Ishikawa (cell line): ENCODE results near the gene KRT83.

ENCODE experiments used
- CEBPB ChIP-seq: IDR thresholded peaks from 2 replicates; pipeline ENCODE4 v1.6.1; 2012
- CREB1 ChIP-seq: IDR thresholded peaks from 2 replicates; pipeline ENCODE4 v1.6.1; 2012; ENCODE audit warnings: low read depth
- EGR1 ChIP-seq: IDR thresholded peaks from 2 replicates; pipeline ENCODE4 v1.6.1; 2012
- FOXM1 ChIP-seq: IDR thresholded peaks from 2 replicates; pipeline ENCODE4 v1.6.1; 2012; ENCODE audit warnings: low read depth, borderline replicate concordance
- RAD21 ChIP-seq: IDR thresholded peaks from 2 replicates; pipeline ENCODE4 v1.6.1; 2012; ENCODE audit warnings: low read depth
- REST ChIP-seq: IDR thresholded peaks from 2 replicates; pipeline ENCODE4 v1.6.1; 2012; ENCODE audit warnings: low read depth, mild to moderate bottlenecking
- TAF1 ChIP-seq: IDR thresholded peaks from 2 replicates; pipeline ENCODE4 v1.6.1; 2012; ENCODE audit warnings: low read depth, mild to moderate bottlenecking
- TCF12 ChIP-seq: IDR thresholded peaks from 2 replicates; pipeline ENCODE4 v1.6.1; 2012; ENCODE audit warnings: low read depth
- YY1 ChIP-seq: IDR thresholded peaks from 2 replicates; pipeline ENCODE4 v1.6.1; 2012; ENCODE audit warnings: low read depth

- TF ChIP-seq TAF1 (no peak), TCF12 (no peak), REST (no peak), FOXM1 (no peak), RAD21 (no peak), CREB1 (no peak), EGR1 (no peak), CEBPB (no peak), YY1 (no peak)
Observed at GRCh38 chr12:52347551-52348510, 26.6 kb upstream of the KRT83 start.
